Spleen (tissue), 11 donors: ENCODE measurements around the gene COQ9. TPM values are rescaled to one million over a fixed set of nuclear protein-coding genes. Genes with fewer than 3 reads are reported as not detected.
A peak's percentile ranks its signal among the peaks of the same experiment; 100 is the strongest.

Experiments used
- DNase-seq: peaks from one replicate; pipeline ENCODE4 v3.0.0-alpha.2; 2020
- H3K27ac ChIP-seq, 8 donors: fragments of 200-600 bp; sonication (generic) in 7 of 8; 1 replicate in 4 of 8; 2 replicates in 4 of 8; pipeline versions ENCODE4 v1.5.0 to v1.8.0; 2016 to 2021; ENCODE audit warnings: inconsistent platforms in 4 of 8, mild to moderate bottlenecking in 4 of 8, moderate library complexity in 1 of 8
- H3K27me3 ChIP-seq, 7 donors: fragments of 200-600 bp; sonication (generic) in 6 of 7; replicated peaks in 1 of 7; 1 replicate in 4 of 7; 2 replicates in 3 of 7; pipeline versions ENCODE4 v1.5.0 to v1.8.0; 2016 to 2021; ENCODE audit warnings: inconsistent platforms in 3 of 7, mild to moderate bottlenecking in 1 of 7
- H3K36me3 ChIP-seq, 6 donors: fragments of 200-600 bp; sonication (generic) in 5 of 6; 1 replicate in 4 of 6; 2 replicates in 2 of 6; pipeline versions ENCODE4 v1.5.0 to v1.8.0; 2016 to 2021; ENCODE audit warnings: inconsistent platforms in 2 of 6
- H3K4me1 ChIP-seq, 6 donors: fragments of 200-600 bp; sonication (generic) in 5 of 6; 1 replicate in 3 of 6; 2 replicates in 3 of 6; pipeline versions ENCODE4 v1.5.0 to v1.8.0; 2016 to 2021; ENCODE audit warnings: inconsistent platforms in 3 of 6
- H3K4me3 ChIP-seq, 8 donors: fragments of 200-600 bp; sonication (generic) in 7 of 8; 1 replicate in 4 of 8; 2 replicates in 4 of 8; pipeline versions ENCODE4 v1.5.0 to v1.8.0; 2016 to 2021; ENCODE audit warnings: inconsistent platforms in 4 of 8, mild to moderate bottlenecking in 4 of 8, moderate library complexity in 2 of 8
- H3K9me3 ChIP-seq, 8 donors: fragments of 200-600 bp; sonication (generic) in 7 of 8; 1 replicate in 4 of 8; 2 replicates in 4 of 8; pipeline versions ENCODE4 v1.5.0 to v1.8.0; 2016 to 2021; ENCODE audit warnings: inconsistent platforms in 4 of 8
- POLR2A ChIP-seq, 3 donors: fragments of 450-650 bp; IDR thresholded peaks; one replicate each; pipeline ENCODE4 v1.5.1; 2017; ENCODE audit warnings: antibody characterized with exemption in 3 of 3, mild to moderate bottlenecking in 1 of 3
- POLR2AphosphoS5 ChIP-seq, 3 donors: sonication (generic); formaldehyde crosslinking; IDR thresholded peaks; one replicate each; pipeline ENCODE4 v1.5.1; 2017; ENCODE audit warnings: antibody characterized with exemption in 3 of 3
- WGBS, 5 donors: extraction: QIAGEN DNeasy Blood & Tissue Kit in 3 of 5; methylation state at CpG; one replicate each; pipeline versions ENCODE4 v1.1.5 to v1.1.7; 2013 to 2018; 5-methylcytosine and 5-hydroxymethylcytosine counted together
- intact Hi-C: fragments of 100-400 bp; cut with DNase I; formaldehyde crosslinking; loops from one replicate; pipeline ENCODE4 v1.15.0; 2023; ENCODE audit warnings: low total_unique reads
- polyA plus RNA-seq, 3 donors: library from polyadenylated mRNA; stranded (reverse); fragments of 200-250 nt; gene quantifications; one replicate each; pipeline ENCODE4 v1.2.1, GENCODE V29; 2013
- total RNA-seq, 7 donors: library from RNA; depleted of rRNA in 3 of 7; stranded (reverse); fragments of >200 nt in 3 of 7; fragmentation: NEBNext Ultra II Directional in 4 of 7; extraction: Animal tissue kit (Norgen Biotek cat#: 25700) in 4 of 7; gene quantifications; one replicate each; pipeline versions ENCODE4 v1.1.0 to v1.2.1, GENCODE V29; 2016 to 2021
- TF ChIP-seq, protein P1 (sequence below), 11 experiments: fragments of 200-600 bp in 7 of 11; fragments of 450-650 bp in 4 of 11; sonication (generic) in 4 of 11; IDR thresholded peaks in 8 of 11; conservative IDR thresholded peaks in 3 of 11; 1 replicate in 7 of 11; 2 replicates in 4 of 11; pipeline versions ENCODE4 v1.4.0 to v1.8.0; 2016 to 2021; ENCODE audit warnings: antibody characterized with exemption in 11 of 11, inconsistent platforms in 4 of 11, mild to moderate bottlenecking in 1 of 11
- donor health status: healthy with polysubstance abuse.
- donor health status: DM: no; HTN: no; CAD: no; lungs with moderate emphysema.
- donor health status: DM: no; HTN: no; CAD: no.
- donor health status: Bipolar disorder and iron deficiency.
- donor health status: healthy.
- donor health status: DM: no; HTN: no; CAD: no.
- donor health status: DM: yes; HTN: yes; CAD: no.

The COQ9 gene
- total and polyA plus RNA-seq, 10 donors: 25.8 to 39.9 (median 31.4) TPM

- peaks cover 12 to 47% (median 28%) of the 10 kb centered on the region in 6 donors for H3K4me1 ChIP-seq
- H3K27ac ChIP-seq: peak within 1 kb of the TSS; percentile 80 to 94 (median 90)
- H3K36me3 ChIP-seq: peaks cover 0 to 78% (median 53%) of the 10 kb centered on the region in 6 donors
- no peaks in the 10 kb centered on the region for H3K27me3 ChIP-seq
- intact Hi-C loops: loop anchor here (10.0 kb wide), 1 partner anchor 52 kb away; no protein-coding TSS in a partner anchor
- WGBS, 5 donors: 2 to 4% (median 3%) methylated on average over 39 to 47 of the region's 47 CpGs
- TF ChIP-seq POLR2A (IDR thresholded peaks at IDR 0.05): peak; percentile 60 to 91 (median 85)
- TF ChIP-seq POLR2AphosphoS5 (IDR thresholded peaks at IDR 0.05): peak; percentile 99 to 100 (median 99)
- TF ChIP-seq, protein P1, sequence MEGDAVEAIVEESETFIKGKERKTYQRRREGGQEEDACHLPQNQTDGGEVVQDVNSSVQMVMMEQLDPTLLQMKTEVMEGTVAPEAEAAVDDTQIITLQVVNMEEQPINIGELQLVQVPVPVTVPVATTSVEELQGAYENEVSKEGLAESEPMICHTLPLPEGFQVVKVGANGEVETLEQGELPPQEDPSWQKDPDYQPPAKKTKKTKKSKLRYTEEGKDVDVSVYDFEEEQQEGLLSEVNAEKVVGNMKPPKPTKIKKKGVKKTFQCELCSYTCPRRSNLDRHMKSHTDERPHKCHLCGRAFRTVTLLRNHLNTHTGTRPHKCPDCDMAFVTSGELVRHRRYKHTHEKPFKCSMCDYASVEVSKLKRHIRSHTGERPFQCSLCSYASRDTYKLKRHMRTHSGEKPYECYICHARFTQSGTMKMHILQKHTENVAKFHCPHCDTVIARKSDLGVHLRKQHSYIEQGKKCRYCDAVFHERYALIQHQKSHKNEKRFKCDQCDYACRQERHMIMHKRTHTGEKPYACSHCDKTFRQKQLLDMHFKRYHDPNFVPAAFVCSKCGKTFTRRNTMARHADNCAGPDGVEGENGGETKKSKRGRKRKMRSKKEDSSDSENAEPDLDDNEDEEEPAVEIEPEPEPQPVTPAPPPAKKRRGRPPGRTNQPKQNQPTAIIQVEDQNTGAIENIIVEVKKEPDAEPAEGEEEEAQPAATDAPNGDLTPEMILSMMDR (IDR thresholded peaks at IDR 0.05 in 8 of 11, conservative IDR thresholded peaks at IDR 0.05 in 3 of 11): peak; percentile 95 to 99 (median 98)
- H3K4me3 ChIP-seq: peak within 1 kb of the TSS; percentile 86 to 97 (median 90)
- no peaks in the 10 kb centered on the region for H3K9me3 ChIP-seq
- DNase-seq: peak; percentile 98
These were observed 15.1 kb downstream of the COQ9 start, which contains the start of gene POLR2C for GRCh38 chr16:57462209-57462977. POLR2C (plus strand) TSS chr16:57462679; CDS start chr16:57462725, 46 bp downstream.

- WGBS, 5 donors: 0 to 3% (median 2%) methylated on average over 14 to 16 of the region's 16 CpGs
- Histone ChIP-seq H3K4me1 (peaks cover 12 to 47% (median 28%) of the 10 kb centered on the region in 6 donors), H3K9me3 (no peaks in the 10 kb centered on the region), H3K27ac (peak overlapping the region; percentile 80 to 94 (median 90)), H3K36me3 (peaks cover 0 to 78% (median 53%) of the 10 kb centered on the region in 6 donors), H3K4me3 (peak overlapping the region; percentile 86 to 97 (median 90)), H3K27me3 (no peaks in the 10 kb centered on the region)
- TF ChIP-seq, protein P1 (IDR thresholded peaks at IDR 0.05 in 8 of 11, conservative IDR thresholded peaks at IDR 0.05 in 3 of 11): no peak
- intact Hi-C loops: loop anchor here (10.0 kb wide), 1 partner anchor 52 kb away; no protein-coding TSS in a partner anchor
- DNase-seq: no peak
These were observed 15.7 kb downstream of the COQ9 start for GRCh38 chr16:57462978-57463362.

DNA sequence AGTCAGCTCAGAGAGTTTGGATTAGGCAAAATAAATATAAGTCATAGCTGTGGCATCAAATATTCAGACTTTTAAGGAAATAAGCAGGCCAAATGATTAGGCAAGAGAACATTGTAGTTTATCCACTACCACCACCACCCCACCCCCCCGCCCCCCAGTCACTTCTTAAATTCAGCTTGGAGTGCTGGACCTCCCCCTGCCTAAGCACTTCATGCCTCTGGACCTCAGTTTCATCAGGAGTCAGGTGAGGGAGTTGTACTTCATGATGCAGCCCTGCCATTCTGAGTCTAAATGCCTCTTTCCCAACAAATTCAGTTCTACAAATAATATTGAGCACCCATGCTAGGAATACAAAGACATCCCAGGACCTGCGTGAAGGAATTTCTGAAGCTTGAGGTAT lies 17.2 kb downstream of the COQ9 start:
- TF ChIP-seq, protein P1 (IDR thresholded peaks at IDR 0.05 in 8 of 11, conservative IDR thresholded peaks at IDR 0.05 in 3 of 11): no peak
- no peak for TF ChIP-seq POLR2A (IDR thresholded peaks at IDR 0.05)
- no peak for TF ChIP-seq POLR2AphosphoS5 (IDR thresholded peaks at IDR 0.05)
- WGBS, 5 donors: 87 to 100% (median 96%) methylated on average over 2 of the region's 2 CpGs
- no peak overlapping the region for H3K4me3 ChIP-seq
- H3K27ac ChIP-seq: no peak overlapping the region
- no peaks in the 10 kb centered on the region for H3K9me3 ChIP-seq
- no peaks in the 10 kb centered on the region for H3K27me3 ChIP-seq
- intact Hi-C loops: loop anchor here (10.0 kb wide), 1 partner anchor 50 kb away; no protein-coding TSS in a partner anchor
- peaks cover 0 to 78% (median 58%) of the 10 kb centered on the region in 6 donors for H3K36me3 ChIP-seq
- no peak for DNase-seq
- peaks cover 12 to 51% (median 28%) of the 10 kb centered on the region in 6 donors for H3K4me1 ChIP-seq

GRCh38 chr16:57468346-57468745 lies 21.1 kb downstream of the COQ9 start:
- intact Hi-C loops: loop anchor here (10.0 kb wide), 1 partner anchor 46 kb away; no protein-coding TSS in a partner anchor
- Histone ChIP-seq H3K4me1 (peaks cover 13 to 74% (median 53%) of the 10 kb centered on the region in 6 donors), H3K27ac (no peak overlapping the region), H3K36me3 (peaks cover 0 to 99% (median 75%) of the 10 kb centered on the region in 6 donors), H3K27me3 (no peaks in the 10 kb centered on the region), H3K9me3 (no peaks in the 10 kb centered on the region), H3K4me3 (no peak overlapping the region)
- 75 to 94% (median 91%) methylated on average over 2 of the region's 2 CpGs for WGBS, 5 donors
- TF ChIP-seq, protein P1 (IDR thresholded peaks at IDR 0.05 in 8 of 11, conservative IDR thresholded peaks at IDR 0.05 in 3 of 11): no peak
- TF ChIP-seq POLR2A (IDR thresholded peaks at IDR 0.05) (no peak), POLR2AphosphoS5 (IDR thresholded peaks at IDR 0.05) (no peak)
- DNase-seq: no peak
